GM19463 (cell line): ENCODE results near the gene AMIGO1.
A peak's percentile ranks its signal among the peaks of the same experiment; 100 is the strongest.

Experiments
- ATAC-seq: cut with Tn5 transposase; IDR thresholded peaks from one replicate; pipeline ENCODE4 v1.9.1; 2021; ENCODE audit warnings: mild to moderate bottlenecking, moderate library complexity; ENCODE audit not compliant: unreplicated experiment

Gene AMIGO1

DNA sequence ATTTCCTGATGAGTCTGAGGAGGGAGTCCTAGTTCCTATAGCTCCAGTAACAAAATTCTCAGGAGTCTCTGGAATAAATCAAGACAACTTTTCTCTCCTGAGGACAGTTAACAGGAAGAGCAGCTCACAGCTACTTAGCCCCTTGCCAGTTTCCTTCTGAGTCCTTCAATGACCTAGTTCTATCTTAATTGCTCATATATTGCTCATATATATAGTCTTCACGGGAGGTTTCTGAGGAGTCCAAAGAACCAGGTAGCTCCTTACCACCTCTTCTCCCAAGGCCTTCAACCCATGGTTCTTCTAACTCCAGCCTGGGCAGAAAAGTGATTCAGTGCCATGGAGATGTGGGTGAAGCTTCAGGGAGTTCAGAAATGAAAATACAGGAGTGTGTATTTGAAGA, 4.6 kb downstream of the AMIGO1 start:
- ATAC-seq = no peak

- ATAC-seq = no peak
Observed at GRCh38 chr1:109503935-109504334, 5.6 kb downstream of the AMIGO1 start.

DNA sequence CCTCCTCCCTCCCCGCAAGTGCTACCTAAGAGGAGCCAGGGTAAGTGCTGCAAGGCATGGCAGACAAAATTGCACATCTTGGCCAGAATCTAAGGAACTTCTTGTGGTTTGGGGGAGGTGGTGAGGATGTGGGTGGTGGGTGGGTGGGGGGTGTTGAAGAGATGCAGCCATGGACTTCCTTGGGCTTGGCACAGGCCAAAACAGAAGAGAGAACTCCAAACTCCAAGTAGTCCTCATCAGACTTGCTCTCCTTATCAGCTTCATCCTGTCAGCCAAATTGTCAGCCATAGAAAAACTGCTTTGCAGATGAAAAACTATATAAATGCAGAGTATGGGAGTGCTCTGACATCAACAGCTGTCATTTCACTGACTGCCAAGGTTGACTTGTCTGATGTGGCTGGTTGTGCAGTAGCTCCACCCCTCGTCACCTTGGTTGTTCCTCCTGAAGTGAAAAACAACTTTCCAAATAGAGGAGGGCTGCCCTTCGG, 7.1 kb downstream of the AMIGO1 start:
- ATAC-seq = no peak

GRCh38 chr1:109501644-109502363, 7.7 kb downstream of the AMIGO1 start:
- no peak for ATAC-seq

GRCh38 chr1:109500941-109501381, 8.6 kb downstream of the AMIGO1 start:
- no peak for ATAC-seq

GRCh38 chr1:109499661-109500536, 9.6 kb downstream of the AMIGO1 start:
- no peak for ATAC-seq

DNA sequence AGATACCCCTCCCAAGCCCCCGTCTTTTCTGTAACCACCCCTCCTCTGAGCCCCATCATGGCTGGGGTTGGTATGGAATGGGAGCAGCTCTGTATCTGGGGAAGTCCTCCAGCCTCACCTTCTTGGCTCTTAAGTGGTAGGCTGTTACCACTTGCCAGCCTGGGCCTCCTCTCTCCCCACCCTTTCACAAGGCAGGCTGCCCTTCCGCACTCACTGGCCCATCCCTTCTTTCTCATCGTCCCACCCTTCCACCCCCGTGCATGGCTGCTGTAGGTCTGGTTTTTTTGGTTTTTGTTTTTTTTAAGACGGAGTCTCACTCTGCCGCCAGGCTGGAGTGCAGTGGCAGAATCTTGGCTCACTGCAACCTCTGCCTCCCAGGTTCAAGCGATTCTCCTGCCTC, 10.4 kb downstream of the AMIGO1 start:
- ATAC-seq = no peak

- ATAC-seq = no peak
Observed at GRCh38 chr1:109498161-109498801, 11.2 kb downstream of the AMIGO1 start.

- no peak for ATAC-seq
Observed at GRCh38 chr1:109497449-109498160, 11.9 kb downstream of the AMIGO1 start.

GRCh38 chr1:109495738-109496137, 13.8 kb downstream of the AMIGO1 start:
- ATAC-seq = no peak

- ATAC-seq = peak; percentile 89
Observed at GRCh38 chr1:109493805-109494539, 15.6 kb downstream of the AMIGO1 start, which contains the start of gene CYB561D1. Gene CYB561D1, plus strand, starts transcription at chr1:109494094. Its CDS starts 46 bp downstream, at chr1:109494140.

DNA sequence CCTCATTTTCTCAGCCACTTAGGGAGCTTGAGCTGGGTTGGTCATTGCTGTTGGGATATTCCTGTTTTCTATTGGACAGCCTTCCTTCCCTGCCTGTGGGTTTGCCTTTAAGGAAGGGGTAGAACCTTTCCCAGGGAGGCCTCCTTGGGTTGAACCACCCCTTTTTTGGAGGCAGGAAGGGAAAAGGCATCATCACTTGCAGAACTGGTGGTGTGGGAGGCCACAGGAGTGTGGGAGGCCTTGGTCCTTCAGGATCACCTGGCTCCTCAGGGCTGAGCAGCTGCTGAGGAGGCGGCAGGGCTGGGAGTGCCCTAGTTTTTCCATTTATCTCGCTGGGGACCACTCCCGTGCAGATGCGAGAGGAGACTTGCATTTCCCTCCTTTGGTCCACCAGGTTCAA, 16.3 kb downstream of the AMIGO1 start:
- ATAC-seq = no peak

GRCh38 chr1:109492779-109493178, 16.7 kb downstream of the AMIGO1 start:
- no peak for ATAC-seq

DNA sequence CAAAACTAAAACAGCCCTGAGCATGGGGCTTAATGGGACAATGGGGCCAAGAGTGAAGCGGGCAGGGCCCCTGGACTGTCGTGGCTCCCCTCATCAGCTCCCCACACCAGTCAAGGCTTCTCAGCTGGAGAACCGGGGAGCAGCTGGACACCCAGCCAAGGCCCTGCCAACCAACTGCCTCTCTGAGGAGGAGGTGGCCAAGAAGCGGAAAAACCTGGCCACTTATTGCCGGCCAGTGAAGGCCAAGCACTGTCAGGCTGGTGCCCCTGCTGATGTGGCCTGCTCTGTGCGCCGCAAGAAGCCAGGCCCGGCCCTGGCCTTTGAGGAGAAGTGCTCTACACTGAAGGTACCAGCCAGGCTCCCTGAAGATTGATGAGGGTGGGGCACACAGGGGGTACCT, 18.2 kb downstream of the AMIGO1 start:
- no peak for ATAC-seq

DNA sequence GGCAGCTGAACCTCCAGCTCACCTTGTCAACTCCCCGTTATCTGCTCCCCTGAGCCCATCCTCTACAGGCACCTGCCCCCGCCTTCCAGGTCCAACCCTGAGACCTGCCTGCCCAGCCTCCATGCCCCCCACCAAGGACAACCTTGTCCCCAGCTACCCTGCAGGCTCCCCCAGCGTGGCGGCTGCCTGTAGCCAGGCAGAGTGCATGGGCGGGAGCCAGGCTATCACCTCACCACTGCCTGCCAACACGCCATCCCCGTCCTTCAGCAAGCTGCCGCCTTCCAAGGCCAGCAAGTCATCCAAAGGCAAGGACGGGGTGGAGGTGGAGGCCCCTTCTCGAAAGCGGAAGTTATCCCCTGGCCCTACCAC, 18.6 kb downstream of the AMIGO1 start:
- no peak for ATAC-seq

GRCh38 chr1:109490029-109490933, 19.2 kb downstream of the AMIGO1 start:
- peak; percentile 31 for ATAC-seq

DNA sequence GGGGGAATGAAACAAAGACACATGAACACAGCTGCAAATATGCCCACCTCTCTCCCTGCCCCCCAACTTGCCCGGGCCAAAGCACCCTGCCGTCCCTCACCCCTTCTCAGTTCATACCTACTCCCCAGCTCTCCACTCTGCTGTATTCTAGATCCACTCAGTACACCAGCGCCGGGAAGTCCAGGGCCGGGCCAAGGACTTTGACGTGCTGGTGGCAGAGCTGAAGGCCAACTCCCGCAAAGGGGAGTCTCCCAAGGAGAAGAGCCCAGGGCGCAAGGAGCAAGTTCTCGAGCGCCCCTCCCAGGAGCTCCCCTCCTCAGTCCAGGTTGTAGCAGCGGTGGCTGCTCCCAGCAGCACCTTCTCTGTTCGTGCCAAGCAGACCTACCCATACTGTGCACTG, 20.8 kb downstream of the AMIGO1 start:
- ATAC-seq = no peak

DNA sequence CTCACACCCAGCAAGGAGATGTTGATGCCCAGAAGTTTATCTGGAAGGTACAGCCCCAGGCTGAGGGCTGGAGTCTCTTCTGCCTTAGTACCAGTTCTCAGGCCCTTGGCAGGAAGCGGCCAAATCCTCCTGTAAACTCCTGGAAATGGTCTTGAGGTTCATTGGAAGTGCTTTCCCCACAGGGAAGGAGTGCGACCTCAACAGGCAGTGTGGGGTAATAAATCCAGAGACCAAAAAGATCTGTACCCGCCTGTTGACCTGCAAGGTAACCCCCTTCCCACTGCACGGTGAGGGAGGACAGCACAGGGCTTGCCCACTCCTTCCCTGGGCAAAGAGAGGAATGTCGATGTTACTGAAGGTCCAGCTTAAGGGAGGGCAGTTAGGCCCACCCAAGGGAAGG, 21.3 kb downstream of the AMIGO1 start:
- ATAC-seq = no peak

GRCh38 chr1:109487261-109487660, 22.3 kb downstream of the AMIGO1 start:
- ATAC-seq = no peak
